Mononuclear cell (primary cell): Measurements from ENCODE around the gene PFKFB4. TPM values are rescaled to one million over a fixed set of nuclear protein-coding genes. Genes with fewer than 3 reads are reported as not detected.
"Not testable (repeated sequence)": the region's sequence is repeated elsewhere in the genome, so short reads cannot be mapped to it uniquely, and the experiment has no call there.

Experiments
- H3K27me3 ChIP-seq: 2 replicates; pipeline ENCODE4 v1.6.0; 2011; ENCODE audit warnings: low read length, control low read depth; ENCODE audit not compliant: insufficient read depth
- H3K4me1 ChIP-seq: 2 replicates; pipeline ENCODE4 v1.5.1; 2011; ENCODE audit warnings: mild to moderate bottlenecking, low read length, control low read depth; ENCODE audit not compliant: insufficient read depth
- H3K4me3 ChIP-seq: 2 replicates; pipeline ENCODE4 v1.5.1; 2011; ENCODE audit warnings: mild to moderate bottlenecking, low read length, moderate library complexity
- H3K9me3 ChIP-seq: 2 replicates; pipeline ENCODE4 v1.5.1; 2011; ENCODE audit warnings: low read depth, mild to moderate bottlenecking, control low read depth, low read length
- total RNA-seq: library from RNA; depleted of rRNA; stranded (reverse); fragments of >200 nt; gene quantifications from one replicate; pipeline ENCODE4 v1.2.3, GENCODE V29; 2012

The PFKFB4 gene
- total RNA-seq, 1 donor, result 11.3 TPM

DNA sequence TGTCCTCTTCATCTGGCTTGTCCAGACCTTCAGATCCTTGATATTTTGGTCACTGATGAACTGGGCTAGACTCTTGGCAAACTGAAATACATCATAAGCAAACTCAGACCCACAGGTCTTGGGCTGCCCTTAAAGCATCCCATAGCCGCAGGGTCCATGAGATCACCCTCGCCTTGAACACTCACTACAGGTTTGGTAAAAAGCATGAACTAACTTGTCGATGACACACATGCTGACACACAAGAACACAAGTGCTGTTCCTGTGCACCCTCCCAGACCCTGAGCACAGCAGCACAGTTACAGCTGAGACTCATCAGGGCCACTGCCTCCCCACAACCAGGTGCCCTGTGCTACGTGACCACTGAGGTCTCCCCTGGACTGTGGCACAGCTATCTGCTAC lies 21.0 kb downstream of the PFKFB4 start:
- H3K4me3 ChIP-seq, result no peak overlapping the region
- peaks cover 47% of the 10 kb centered on the region for H3K4me1 ChIP-seq
- no peaks in the 10 kb centered on the region for H3K9me3 ChIP-seq
- H3K27me3 ChIP-seq, result no peaks in the 10 kb centered on the region

GRCh38 chr3:48532977-48533337 lies 23.6 kb downstream of the PFKFB4 start:
- no peak overlapping the region for H3K4me3 ChIP-seq
- H3K27me3 ChIP-seq, result no peaks in the 10 kb centered on the region
- no peaks in the 10 kb centered on the region for H3K9me3 ChIP-seq
- peaks cover 69% of the 10 kb centered on the region for H3K4me1 ChIP-seq

DNA sequence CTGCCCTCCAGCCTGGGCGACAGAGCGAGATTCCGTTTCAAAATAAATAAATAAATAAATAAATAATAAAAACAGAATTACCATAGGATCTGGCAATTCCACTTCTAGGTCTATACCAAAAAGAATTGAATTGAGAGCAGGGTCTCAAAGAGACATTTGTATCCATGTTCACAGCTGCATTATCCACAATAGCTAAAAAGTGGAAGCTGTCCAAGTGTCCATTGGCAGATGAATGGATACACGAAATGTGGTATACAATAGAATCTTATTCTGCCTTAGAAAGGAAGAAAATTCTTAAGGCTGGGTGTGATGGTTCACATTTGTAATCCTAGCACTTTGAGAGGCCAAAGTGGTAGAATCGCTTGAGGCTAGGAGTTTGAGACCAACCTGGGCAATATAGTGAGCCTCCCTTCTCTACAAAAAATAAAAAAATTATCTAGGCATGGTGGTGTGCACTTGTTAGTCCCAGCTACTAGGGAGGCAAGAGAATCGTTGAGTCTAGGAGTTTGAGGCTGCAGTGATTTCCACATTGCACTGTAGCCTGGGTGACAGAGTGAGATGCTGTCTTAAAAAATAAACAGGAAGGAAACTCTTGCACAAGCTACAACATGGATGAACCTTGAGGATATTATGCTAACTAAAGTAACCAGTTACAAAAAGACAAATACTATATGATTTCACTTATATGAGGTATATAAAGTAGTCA lies 24.2 kb downstream of the PFKFB4 start:
- Histone ChIP-seq H3K4me1 (peaks cover 75% of the 10 kb centered on the region), H3K27me3 (no peaks in the 10 kb centered on the region), H3K4me3 (no peak overlapping the region), H3K9me3 (no peaks in the 10 kb centered on the region)

DNA sequence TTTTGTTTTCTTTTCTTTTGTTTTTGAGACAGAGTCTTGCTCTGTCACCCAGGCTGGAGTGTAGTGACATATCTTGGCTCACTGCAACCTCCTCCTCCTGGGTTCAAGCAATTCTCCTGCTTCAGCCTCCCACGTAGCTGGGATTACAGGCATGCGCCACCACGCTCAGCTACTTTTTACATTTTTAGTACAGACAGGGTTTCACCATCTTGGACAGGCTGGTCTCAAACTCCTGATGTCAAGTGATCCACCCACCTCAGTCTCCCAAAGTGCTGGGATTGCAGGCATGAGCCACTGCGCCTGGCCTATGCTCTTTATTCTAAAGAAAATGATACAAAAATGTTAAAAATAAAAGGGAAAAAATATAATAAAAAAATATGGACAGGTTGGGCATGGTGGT lies 25.9 kb downstream of the PFKFB4 start:
- peaks cover 84% of the 10 kb centered on the region for H3K4me1 ChIP-seq
- not testable (repeated sequence) for H3K27me3 ChIP-seq, H3K4me3 ChIP-seq, H3K9me3 ChIP-seq

GRCh38 chr3:48528754-48529153 lies 27.8 kb downstream of the PFKFB4 start:
- Histone ChIP-seq H3K27me3 (no peaks in the 10 kb centered on the region), H3K4me1 (peaks cover 88% of the 10 kb centered on the region), H3K4me3 (no peak overlapping the region), H3K9me3 (no peaks in the 10 kb centered on the region)

DNA sequence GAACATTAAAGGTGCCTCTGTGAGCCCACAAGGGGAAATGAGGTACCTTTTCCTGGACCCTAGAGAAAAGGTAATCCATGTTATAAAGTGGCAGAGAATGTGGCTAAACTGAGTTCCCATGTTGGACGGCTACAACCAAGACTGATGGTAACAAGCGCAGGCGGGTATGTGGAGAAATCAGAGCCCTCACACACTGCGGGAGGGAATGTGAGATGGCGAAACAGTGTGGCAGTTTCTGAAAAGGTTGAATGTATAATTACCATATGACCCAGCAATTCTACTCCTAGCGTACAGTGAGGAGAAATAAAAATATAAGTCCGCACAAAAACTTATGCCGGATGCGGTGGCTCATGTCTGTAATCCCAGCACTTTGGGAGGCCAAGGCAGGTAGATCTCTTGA lies 28.6 kb downstream of the PFKFB4 start:
- H3K27me3 ChIP-seq, result no peaks in the 10 kb centered on the region
- no peaks in the 10 kb centered on the region for H3K9me3 ChIP-seq
- H3K4me3 ChIP-seq, result no peak overlapping the region
- peaks cover 80% of the 10 kb centered on the region for H3K4me1 ChIP-seq

GRCh38 chr3:48524970-48525369 lies 31.6 kb downstream of the PFKFB4 start:
- H3K4me1 ChIP-seq, result peaks cover 53% of the 10 kb centered on the region
- H3K27me3 ChIP-seq, result no peaks in the 10 kb centered on the region
- no peaks in the 10 kb centered on the region for H3K9me3 ChIP-seq
- H3K4me3 ChIP-seq, result no peak overlapping the region

DNA sequence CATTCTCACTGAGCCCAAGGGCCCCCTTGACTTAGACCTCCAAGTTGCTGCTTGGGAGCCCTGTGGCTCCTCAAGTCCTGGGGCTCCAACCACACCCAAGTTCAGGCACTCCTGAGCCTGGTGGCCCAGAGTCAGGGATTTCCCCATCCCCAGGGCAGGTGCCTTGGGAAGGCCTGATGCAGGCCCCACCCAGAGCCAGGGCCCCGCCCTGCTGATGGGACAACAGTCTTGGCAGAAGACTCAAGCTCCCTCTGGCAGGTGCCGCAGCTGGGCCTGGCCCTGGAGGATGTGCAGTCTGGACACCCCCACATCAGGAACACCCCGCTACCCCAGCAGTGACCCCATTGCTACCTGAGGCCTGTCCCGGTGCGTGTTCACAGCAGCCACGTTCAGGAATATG lies 35.0 kb downstream of the PFKFB4 start:
- Histone ChIP-seq H3K9me3 (no peaks in the 10 kb centered on the region), H3K27me3 (no peaks in the 10 kb centered on the region), H3K4me1 (peaks cover 36% of the 10 kb centered on the region), H3K4me3 (no peak overlapping the region)

GRCh38 chr3:48519277-48519643 lies 37.3 kb downstream of the PFKFB4 start:
- no peaks in the 10 kb centered on the region for H3K27me3 ChIP-seq
- H3K4me1 ChIP-seq, result peaks cover 39% of the 10 kb centered on the region
- no peaks in the 10 kb centered on the region for H3K9me3 ChIP-seq
- no peak overlapping the region for H3K4me3 ChIP-seq

GRCh38 chr3:48518638-48519276 lies 37.8 kb downstream of the PFKFB4 start:
- H3K4me1 ChIP-seq, result peaks cover 38% of the 10 kb centered on the region
- no peak overlapping the region for H3K4me3 ChIP-seq
- no peaks in the 10 kb centered on the region for H3K9me3 ChIP-seq
- no peaks in the 10 kb centered on the region for H3K27me3 ChIP-seq

- Histone ChIP-seq H3K9me3 (no peaks in the 10 kb centered on the region), H3K4me3 (no peak overlapping the region), H3K27me3 (no peaks in the 10 kb centered on the region), H3K4me1 (peaks cover 38% of the 10 kb centered on the region)
These were observed 38.5 kb downstream of the PFKFB4 start for GRCh38 chr3:48518069-48518468.

DNA sequence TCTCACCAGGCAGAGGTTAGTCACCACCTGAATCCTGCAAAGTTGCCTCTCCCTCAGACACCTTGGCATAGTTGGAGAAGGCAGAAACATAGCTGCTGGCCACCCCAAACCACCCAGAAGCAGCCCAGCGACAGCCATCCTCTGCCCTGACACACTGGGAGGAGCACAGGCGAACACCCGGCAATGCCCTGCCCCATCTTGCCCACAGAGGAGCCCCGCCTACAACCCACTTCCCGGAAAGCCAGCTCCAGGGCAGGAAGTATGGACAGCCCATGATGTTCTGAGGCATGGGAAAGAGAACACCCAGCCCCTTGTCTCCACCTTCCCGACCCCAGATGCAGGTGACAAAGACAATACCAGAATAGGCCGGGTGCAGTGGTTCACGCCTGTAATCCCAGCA lies 40.0 kb downstream of the PFKFB4 start:
- Histone ChIP-seq H3K4me3 (no peak overlapping the region), H3K9me3 (no peaks in the 10 kb centered on the region), H3K27me3 (no peaks in the 10 kb centered on the region), H3K4me1 (peaks cover 38% of the 10 kb centered on the region)

- H3K4me1 ChIP-seq, result peaks cover 37% of the 10 kb centered on the region
These were observed 42.0 kb downstream of the PFKFB4 start for GRCh38 chr3:48514431-48515227.

DNA sequence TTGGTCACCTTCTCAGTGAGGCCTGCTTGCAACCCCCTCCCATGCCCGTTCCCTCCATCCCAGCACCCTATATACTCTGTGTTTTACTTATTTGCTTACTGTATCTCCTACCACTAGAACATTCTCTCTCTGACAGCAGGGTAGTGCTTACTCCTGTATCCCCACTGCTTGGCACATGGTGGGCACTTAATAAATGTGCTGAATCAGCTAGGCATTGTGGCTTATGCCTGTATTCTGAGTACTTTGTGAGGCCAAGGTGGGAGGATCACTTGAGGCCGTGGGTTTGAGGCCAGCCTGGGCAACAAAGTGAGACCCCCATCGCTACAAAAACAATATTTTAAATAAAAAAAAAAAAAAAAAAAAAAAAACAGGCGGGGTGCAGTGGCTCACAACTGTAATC lies 45.1 kb downstream of the PFKFB4 start:
- Histone ChIP-seq H3K27me3 (no peaks in the 10 kb centered on the region), H3K9me3 (no peaks in the 10 kb centered on the region), H3K4me1 (peaks cover 39% of the 10 kb centered on the region), H3K4me3 (no peak overlapping the region)

More at GRCh38 chr3:48514431-48515227, 42.0 kb downstream of the PFKFB4 start:
- Histone ChIP-seq H3K4me3 (no peak overlapping the region), H3K27me3 (no peaks in the 10 kb centered on the region), H3K9me3 (no peaks in the 10 kb centered on the region)

GRCh38 chr3:48507256-48508061 lies 49.1 kb downstream of the PFKFB4 start:
- H3K27me3 ChIP-seq, result no peaks in the 10 kb centered on the region
- H3K4me3 ChIP-seq, result no peak overlapping the region
- peaks cover 41% of the 10 kb centered on the region for H3K4me1 ChIP-seq
- no peaks in the 10 kb centered on the region for H3K9me3 ChIP-seq
